Activated T-cell treated with anti-CD3 and anti-CD28 coated beads, Interleukin-2, amount 50 U/mL, for 24 hours (primary cell): ENCODE data around the gene SFXN1.
A peak's percentile ranks its signal among the peaks of the same experiment; 100 is the strongest.

Source experiments
- DNase-seq: peaks from one replicate; pipeline ENCODE4 v3.0.0-alpha.2; 2020
- H3K27ac Mint-ChIP-seq: 2 replicates; pipeline ENCODE4 v1.8.0; 2020; ENCODE audit warnings: mild to moderate bottlenecking, mixed read lengths
- H3K27me3 Mint-ChIP-seq: 2 replicates; pipeline ENCODE4 v1.8.0; 2020; ENCODE audit warnings: mixed read lengths
- H3K36me3 Mint-ChIP-seq: 2 replicates; pipeline ENCODE4 v1.8.0; 2020; ENCODE audit warnings: low read depth, mixed read lengths
- H3K4me1 Mint-ChIP-seq: 2 replicates; pipeline ENCODE4 v1.8.0; 2020; ENCODE audit warnings: low read depth, mixed read lengths
- H3K4me3 Mint-ChIP-seq: 2 replicates; pipeline ENCODE4 v1.8.0; 2020; ENCODE audit warnings: mild to moderate bottlenecking, moderate library complexity, mixed read lengths
- H3K9me3 Mint-ChIP-seq: 2 replicates; pipeline ENCODE4 v1.8.0; 2020; ENCODE audit warnings: mixed read lengths

Gene SFXN1

GRCh38 chr5:175472378-175472777 is 6.0 kb upstream of the SFXN1 start:
- H3K4me1 Mint-ChIP-seq, result peaks cover 17% of the 10 kb centered on the region
- no peaks in the 10 kb centered on the region for H3K36me3 Mint-ChIP-seq
- no peaks in the 10 kb centered on the region for H3K27me3 Mint-ChIP-seq
- no peaks in the 10 kb centered on the region for H3K9me3 Mint-ChIP-seq
- no peak for DNase-seq
- no peak overlapping the region for H3K4me3 Mint-ChIP-seq
- no peak overlapping the region for H3K27ac Mint-ChIP-seq

GRCh38 chr5:175475248-175475647 is 3.1 kb upstream of the SFXN1 start:
- Mint-ChIP-seq H3K27ac (no peak overlapping the region), H3K4me3 (no peak overlapping the region), H3K4me1 (peaks cover 24% of the 10 kb centered on the region), H3K9me3 (no peaks in the 10 kb centered on the region), H3K27me3 (no peaks in the 10 kb centered on the region), H3K36me3 (peaks cover 15% of the 10 kb centered on the region)
- DNase-seq, result no peak

GRCh38 chr5:175477440-175477839 is 920 bp upstream of the SFXN1 start:
- Mint-ChIP-seq H3K4me1 (peaks cover 40% of the 10 kb centered on the region), H3K27ac (no peak overlapping the region), H3K27me3 (no peaks in the 10 kb centered on the region), H3K9me3 (no peaks in the 10 kb centered on the region), H3K4me3 (peak overlapping the region; percentile 77), H3K36me3 (peaks cover 36% of the 10 kb centered on the region)
- no peak for DNase-seq

- Mint-ChIP-seq H3K4me3 (peak overlapping the region; percentile 77), H3K9me3 (no peaks in the 10 kb centered on the region), H3K27ac (peak overlapping the region; percentile 78), H3K4me1 (peaks cover 45% of the 10 kb centered on the region), H3K27me3 (no peaks in the 10 kb centered on the region), H3K36me3 (peaks cover 42% of the 10 kb centered on the region)
- DNase-seq, result no peak
Measured at GRCh38 chr5:175478008-175478383, 364 bp upstream of the SFXN1 start.

GRCh38 chr5:175479125-175479881 is 943 bp downstream of the SFXN1 start:
- H3K27me3 Mint-ChIP-seq, result no peaks in the 10 kb centered on the region
- H3K4me3 Mint-ChIP-seq, result peak overlapping the region; percentile 94
- peaks cover 55% of the 10 kb centered on the region for H3K36me3 Mint-ChIP-seq
- H3K9me3 Mint-ChIP-seq, result no peaks in the 10 kb centered on the region
- H3K27ac Mint-ChIP-seq, result peak overlapping the region; percentile 96
- DNase-seq, result no peak
- H3K4me1 Mint-ChIP-seq, result peaks cover 58% of the 10 kb centered on the region

GRCh38 chr5:175483337-175483736 is 5.0 kb downstream of the SFXN1 start:
- H3K4me3 Mint-ChIP-seq, result peak overlapping the region; percentile 94
- H3K4me1 Mint-ChIP-seq, result peaks cover 75% of the 10 kb centered on the region
- H3K27me3 Mint-ChIP-seq, result no peaks in the 10 kb centered on the region
- H3K27ac Mint-ChIP-seq, result peak overlapping the region; percentile 82
- H3K36me3 Mint-ChIP-seq, result peaks cover 94% of the 10 kb centered on the region
- DNase-seq, result no peak
- no peaks in the 10 kb centered on the region for H3K9me3 Mint-ChIP-seq

GRCh38 chr5:175484322-175484721 is 6.0 kb downstream of the SFXN1 start:
- Mint-ChIP-seq H3K9me3 (no peaks in the 10 kb centered on the region), H3K27me3 (no peaks in the 10 kb centered on the region), H3K27ac (peak overlapping the region; percentile 83), H3K4me3 (peak overlapping the region; percentile 94), H3K36me3 (peaks cover 99% of the 10 kb centered on the region), H3K4me1 (peaks cover 85% of the 10 kb centered on the region)
- DNase-seq, result no peak

GRCh38 chr5:175484829-175485228 is 6.5 kb downstream of the SFXN1 start:
- peaks cover 90% of the 10 kb centered on the region for H3K4me1 Mint-ChIP-seq
- no peaks in the 10 kb centered on the region for H3K27me3 Mint-ChIP-seq
- peaks cover 99% of the 10 kb centered on the region for H3K36me3 Mint-ChIP-seq
- H3K27ac Mint-ChIP-seq, result peak overlapping the region; percentile 83
- DNase-seq, result no peak
- no peaks in the 10 kb centered on the region for H3K9me3 Mint-ChIP-seq
- H3K4me3 Mint-ChIP-seq, result no peak overlapping the region

- H3K4me3 Mint-ChIP-seq, result peak overlapping the region; percentile 21
- H3K27me3 Mint-ChIP-seq, result no peaks in the 10 kb centered on the region
- DNase-seq, result no peak
- H3K4me1 Mint-ChIP-seq, result peaks cover 93% of the 10 kb centered on the region
- no peaks in the 10 kb centered on the region for H3K9me3 Mint-ChIP-seq
- peak overlapping the region; percentile 83 for H3K27ac Mint-ChIP-seq
- peaks cover 99% of the 10 kb centered on the region for H3K36me3 Mint-ChIP-seq
Measured at GRCh38 chr5:175485631-175486030, 7.3 kb downstream of the SFXN1 start.

GRCh38 chr5:175487514-175488222 is 9.3 kb downstream of the SFXN1 start:
- H3K9me3 Mint-ChIP-seq, result no peaks in the 10 kb centered on the region
- peak overlapping the region; percentile 74 for H3K27ac Mint-ChIP-seq
- peaks cover 80% of the 10 kb centered on the region for H3K4me1 Mint-ChIP-seq
- no peak for DNase-seq
- H3K36me3 Mint-ChIP-seq, result peaks cover 93% of the 10 kb centered on the region
- no peaks in the 10 kb centered on the region for H3K27me3 Mint-ChIP-seq
- H3K4me3 Mint-ChIP-seq, result no peak overlapping the region

- Mint-ChIP-seq H3K4me1 (peaks cover 75% of the 10 kb centered on the region), H3K4me3 (no peak overlapping the region), H3K27ac (peak overlapping the region; percentile 85), H3K9me3 (no peaks in the 10 kb centered on the region), H3K27me3 (no peaks in the 10 kb centered on the region), H3K36me3 (peaks cover 93% of the 10 kb centered on the region)
- DNase-seq, result no peak
Measured at GRCh38 chr5:175489693-175490443, 11.5 kb downstream of the SFXN1 start.

- DNase-seq, result no peak
- H3K36me3 Mint-ChIP-seq, result peaks cover 90% of the 10 kb centered on the region
- H3K27me3 Mint-ChIP-seq, result no peaks in the 10 kb centered on the region
- H3K27ac Mint-ChIP-seq, result no peak overlapping the region
- H3K4me1 Mint-ChIP-seq, result peaks cover 67% of the 10 kb centered on the region
- no peaks in the 10 kb centered on the region for H3K9me3 Mint-ChIP-seq
- H3K4me3 Mint-ChIP-seq, result no peak overlapping the region
Measured at GRCh38 chr5:175491223-175491622, 12.9 kb downstream of the SFXN1 start.

- peaks cover 89% of the 10 kb centered on the region for H3K36me3 Mint-ChIP-seq
- H3K27me3 Mint-ChIP-seq, result no peaks in the 10 kb centered on the region
- H3K4me1 Mint-ChIP-seq, result peaks cover 64% of the 10 kb centered on the region
- DNase-seq, result no peak
- no peak overlapping the region for H3K4me3 Mint-ChIP-seq
- peak overlapping the region; percentile 88 for H3K27ac Mint-ChIP-seq
- H3K9me3 Mint-ChIP-seq, result no peaks in the 10 kb centered on the region
Measured at GRCh38 chr5:175493260-175493659, 14.9 kb downstream of the SFXN1 start.

- Mint-ChIP-seq H3K36me3 (peaks cover 89% of the 10 kb centered on the region), H3K27ac (peak overlapping the region; percentile 88), H3K27me3 (no peaks in the 10 kb centered on the region), H3K9me3 (no peaks in the 10 kb centered on the region), H3K4me3 (no peak overlapping the region), H3K4me1 (peaks cover 62% of the 10 kb centered on the region)
- no peak for DNase-seq
Measured at GRCh38 chr5:175493726-175494125, 15.4 kb downstream of the SFXN1 start.
